Fibroblast of gingiva (primary cell): Measurements from ENCODE around the gene GPD1L.
"Not testable (repeated sequence)": the region's sequence is repeated elsewhere in the genome, so short reads cannot be mapped to it uniquely, and the experiment has no call there.

Source experiments
- DNase-seq: peaks from one replicate; pipeline ENCODE4 v3.0.0-alpha.2; 2011; ENCODE audit warnings: low read depth

The GPD1L gene

DNA sequence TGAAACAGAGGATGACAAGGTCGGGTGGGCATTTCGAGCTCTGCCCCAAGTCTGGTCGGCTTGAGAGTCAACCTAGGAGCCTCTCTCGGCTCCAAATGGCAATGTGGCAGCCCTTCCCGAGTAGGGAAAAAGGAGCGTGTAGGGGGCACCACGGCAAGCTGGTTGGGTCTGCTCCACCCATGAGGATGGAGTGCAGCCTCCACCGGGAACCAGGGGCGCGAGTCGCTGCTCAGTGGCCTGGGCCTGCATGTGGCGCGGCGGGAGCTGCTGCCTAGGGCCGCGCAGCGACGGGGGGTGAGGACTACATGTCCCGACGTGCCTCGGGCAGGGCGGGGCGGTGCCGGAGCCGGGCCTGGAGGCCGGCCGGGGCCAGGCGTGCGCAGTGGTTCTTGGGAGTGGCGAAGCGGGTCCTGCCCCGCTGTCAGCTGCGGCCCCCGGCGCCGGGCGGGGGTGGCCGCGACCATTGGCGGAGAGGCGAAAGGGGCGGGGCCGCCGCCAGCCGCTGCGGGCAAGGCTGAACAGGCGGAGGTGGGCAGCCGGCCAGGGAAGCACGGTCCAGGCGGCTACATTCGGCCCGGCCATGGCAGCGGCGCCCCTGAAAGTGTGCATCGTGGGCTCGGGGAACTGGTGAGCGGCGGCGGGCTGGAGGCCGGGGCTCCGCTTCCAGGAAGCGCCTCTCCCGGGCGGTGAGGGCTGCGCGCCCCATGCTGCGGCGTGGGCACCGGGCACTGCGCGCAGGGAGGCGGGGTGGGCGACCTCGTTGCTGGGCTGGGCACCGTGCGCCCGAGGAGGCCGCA is at the start of gene GPD1L:
Gene GPD1L, plus strand, starts transcription at position 489 of the 797 bp plus-strand sequence. Its CDS starts 92 bp downstream, at position 581.
- peak; percentile 95 for DNase-seq

DNA sequence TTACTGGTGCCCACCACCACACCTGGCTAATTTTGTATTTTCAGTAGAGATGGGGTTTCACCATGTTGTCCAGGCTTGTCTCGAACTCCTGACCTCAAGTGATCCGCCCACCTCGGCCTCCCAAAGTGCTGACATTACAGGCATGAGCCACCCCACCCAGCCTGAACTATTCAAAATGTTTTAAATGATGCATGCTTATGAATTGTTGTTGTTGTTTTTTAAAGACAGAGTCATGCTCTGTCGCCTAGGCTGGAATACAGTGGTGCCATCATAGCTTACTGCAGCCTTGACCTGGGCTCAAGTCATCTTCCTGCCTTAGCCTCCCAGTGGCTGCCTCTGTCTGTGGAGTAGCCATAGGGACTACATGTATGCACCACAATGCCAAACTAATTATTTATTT is 48.0 kb upstream of the GPD1L start:
- DNase-seq, result not testable (repeated sequence)

- DNase-seq, result no peak
Observed at GRCh38 chr3:32062950-32063582, 43.4 kb upstream of the GPD1L start.

- no peak for DNase-seq
Observed at GRCh38 chr3:32066686-32067085, 39.7 kb upstream of the GPD1L start.

GRCh38 chr3:32074194-32074593 is 32.2 kb upstream of the GPD1L start:
- not testable (repeated sequence) for DNase-seq

GRCh38 chr3:32076566-32076965 is 29.9 kb upstream of the GPD1L start:
- peak; percentile 42 for DNase-seq

DNA sequence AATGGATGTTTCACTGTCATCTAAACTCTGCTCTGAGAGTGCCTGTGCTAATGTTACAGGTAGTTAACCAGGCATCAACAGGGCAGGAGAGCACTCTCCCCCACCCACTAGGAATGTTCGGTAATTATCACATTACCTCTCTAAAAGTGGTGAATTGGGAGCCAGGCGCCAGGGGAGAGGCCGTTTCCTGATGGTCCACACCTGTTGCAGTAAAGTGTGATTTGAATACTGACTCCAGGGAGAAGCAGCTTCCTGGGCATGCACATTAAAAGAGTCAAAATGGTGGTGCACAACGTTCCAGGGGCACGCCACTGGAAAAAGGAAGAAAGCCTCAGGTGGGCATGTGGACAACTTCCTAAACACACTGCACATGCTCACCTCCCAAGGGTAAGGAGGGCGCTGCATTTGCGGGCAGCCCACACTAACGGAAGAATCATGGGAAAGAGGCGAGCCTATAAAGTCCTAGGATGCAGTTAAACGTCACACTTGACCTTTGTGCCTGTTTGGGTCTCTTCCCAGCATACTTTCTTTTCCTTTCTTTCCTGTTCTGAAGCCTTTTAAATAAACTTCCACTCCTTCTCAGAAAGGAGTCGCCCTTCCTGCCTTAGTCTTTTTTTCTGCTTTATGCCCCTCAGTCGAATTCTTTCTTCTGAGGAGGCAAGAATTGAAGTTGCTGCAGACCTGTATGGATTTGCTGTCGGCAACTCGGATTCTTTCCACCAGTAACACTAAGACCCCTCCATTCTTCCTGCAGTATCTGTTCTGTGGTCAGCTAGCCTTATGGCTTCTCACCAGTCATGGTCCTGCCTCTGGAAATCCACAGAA is 28.9 kb upstream of the GPD1L start:
- DNase-seq, result no peak

GRCh38 chr3:32078085-32078634 is 28.3 kb upstream of the GPD1L start:
- DNase-seq, result no peak

- DNase-seq, result no peak
Observed at GRCh38 chr3:32078864-32079263, 27.6 kb upstream of the GPD1L start.

DNA sequence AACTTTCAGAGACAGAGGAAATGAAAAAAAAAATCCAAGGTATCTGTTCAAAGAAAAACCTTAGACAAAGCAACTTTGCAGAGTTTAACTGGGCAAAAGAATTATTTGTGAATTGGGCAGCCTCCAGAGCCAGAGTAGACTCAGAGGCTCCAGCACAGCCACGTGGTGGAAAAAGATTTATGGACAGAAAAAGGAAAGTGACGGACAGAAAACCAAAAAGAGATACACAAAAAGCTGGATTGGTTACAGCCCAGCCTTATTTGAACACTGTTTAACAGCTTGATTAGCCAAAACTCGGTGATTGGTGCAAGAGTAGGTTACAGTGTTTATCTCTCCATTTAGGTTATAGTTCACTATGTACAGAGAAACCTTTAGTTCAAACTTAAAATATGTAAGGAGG is 23.7 kb upstream of the GPD1L start:
- no peak for DNase-seq

GRCh38 chr3:32083702-32084270 is 22.6 kb upstream of the GPD1L start:
- DNase-seq, result no peak

DNA sequence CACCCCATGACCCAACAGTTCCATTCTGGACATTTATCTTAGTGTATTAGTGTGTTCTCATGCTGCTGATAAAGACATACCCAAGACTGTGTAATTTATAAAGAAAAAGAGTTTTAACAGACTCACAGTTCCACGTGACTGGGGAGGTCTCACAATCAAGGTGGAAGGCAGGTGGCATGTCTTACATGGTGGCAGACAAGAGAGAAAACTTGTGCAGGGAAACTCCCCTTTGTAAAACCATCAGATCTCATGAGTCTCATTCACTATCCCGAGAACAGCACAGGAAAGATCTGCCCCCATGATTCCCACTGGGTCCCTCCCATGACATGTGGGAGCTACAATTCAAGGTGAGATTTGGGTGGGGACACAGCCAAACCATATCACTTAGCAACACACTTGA is 21.6 kb upstream of the GPD1L start:
- no peak for DNase-seq

DNA sequence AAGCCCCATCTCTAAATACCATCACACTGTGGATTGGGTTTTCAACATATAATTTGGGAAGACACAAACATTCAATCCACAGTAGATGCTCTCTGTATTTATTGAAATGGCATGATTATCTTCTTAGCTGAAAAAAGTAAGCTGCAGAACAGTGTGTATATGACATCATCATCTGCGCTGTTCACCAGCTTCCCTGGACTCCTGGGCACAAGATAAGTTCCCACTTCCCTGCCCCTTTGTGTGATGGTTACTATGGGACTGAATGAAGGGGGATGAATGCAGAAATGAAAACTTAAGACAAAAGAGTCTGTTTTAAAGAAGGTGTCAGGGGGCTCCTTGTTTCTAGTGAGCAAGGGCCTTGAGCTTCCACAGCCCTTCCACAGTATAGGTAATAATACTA is 20.0 kb upstream of the GPD1L start:
- no peak for DNase-seq

DNA sequence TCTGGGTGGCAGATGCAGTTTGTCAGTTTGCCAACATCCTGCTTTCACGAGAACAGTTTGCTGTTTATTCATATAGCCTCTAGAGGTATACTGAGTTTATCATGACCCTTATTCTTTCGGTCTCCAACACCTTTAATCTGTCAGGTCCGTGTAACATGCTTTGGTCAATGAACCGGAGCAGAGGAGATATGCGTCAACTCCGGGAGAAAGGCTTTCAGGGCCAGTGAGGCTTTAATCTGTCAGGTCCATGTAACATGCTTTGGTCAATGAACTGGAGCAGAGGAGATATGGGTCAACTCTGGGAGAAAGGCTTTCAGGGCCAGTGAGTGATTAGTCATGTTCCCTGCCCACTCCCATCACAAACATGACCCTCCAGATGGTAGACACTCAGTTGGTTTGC is 16.9 kb upstream of the GPD1L start:
- no peak for DNase-seq

DNA sequence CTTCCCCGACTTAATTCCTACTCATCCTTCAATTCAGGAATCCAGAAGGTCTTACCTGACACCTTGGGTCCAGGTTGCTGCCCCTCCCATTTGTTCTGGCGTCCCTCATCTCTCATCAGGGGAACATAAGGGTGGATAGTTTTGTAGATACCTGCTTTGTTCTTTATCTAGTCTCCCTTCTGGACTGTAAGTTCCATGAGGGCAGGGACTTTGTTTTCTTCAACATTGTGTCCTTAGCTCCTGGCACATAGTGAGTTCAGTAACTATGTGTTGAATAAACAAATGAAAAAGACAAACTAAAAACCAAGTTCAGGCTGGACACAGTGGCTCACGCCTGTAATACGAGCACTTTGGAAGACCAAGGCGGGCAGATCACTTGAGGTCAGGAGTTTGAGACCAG is 13.2 kb upstream of the GPD1L start:
- no peak for DNase-seq

GRCh38 chr3:32095431-32095830 is 11.0 kb upstream of the GPD1L start:
- DNase-seq, result no peak

- DNase-seq, result no peak
Observed at GRCh38 chr3:32097768-32098167, 8.7 kb upstream of the GPD1L start.

GRCh38 chr3:32098528-32098927 is 7.9 kb upstream of the GPD1L start:
- DNase-seq, result no peak

DNA sequence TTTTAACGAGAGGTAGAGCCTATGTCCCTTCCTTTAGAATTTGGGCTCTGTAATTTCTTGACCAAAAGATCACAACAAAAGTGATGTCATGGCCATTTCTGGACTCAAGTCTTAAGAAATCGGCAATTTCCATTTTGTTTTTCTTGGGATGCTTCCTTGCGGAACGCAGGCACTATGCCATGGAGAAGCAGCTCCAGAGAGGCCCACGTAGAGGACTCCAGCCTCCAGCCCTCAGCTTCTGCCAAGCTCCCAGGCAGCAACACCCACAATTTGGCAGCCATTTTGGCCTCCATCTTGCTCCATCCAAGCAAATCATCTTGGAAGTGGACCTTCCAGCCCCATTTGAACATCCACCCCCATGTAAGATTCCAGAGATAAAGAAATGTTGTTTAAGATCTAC is 6.0 kb upstream of the GPD1L start:
- DNase-seq, result no peak

- DNase-seq, result no peak
Observed at GRCh38 chr3:32102289-32102688, 4.1 kb upstream of the GPD1L start.

DNA sequence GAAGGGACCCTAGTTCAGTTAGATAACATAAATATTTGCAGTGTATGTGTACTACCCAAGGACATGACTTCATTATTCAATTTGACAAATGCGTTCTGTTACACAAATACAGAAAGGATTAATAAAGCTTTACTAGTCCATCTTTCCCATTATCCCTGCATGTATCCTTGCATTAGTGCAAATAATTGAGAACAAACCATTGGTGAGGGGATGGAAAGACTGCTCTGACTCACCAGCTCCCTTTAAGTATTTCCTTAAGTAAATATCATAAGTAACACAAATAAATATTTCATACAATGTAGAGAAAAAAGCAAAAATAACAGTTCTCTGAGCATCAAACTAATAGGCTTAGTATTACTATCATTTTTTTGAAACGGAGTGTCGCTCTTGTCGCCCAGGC is 1.9 kb upstream of the GPD1L start:
- DNase-seq, result no peak
